DND-41 (cell line): ENCODE measurements around the gene ABCA13.

ENCODE experiments used
- EZH2 ChIP-seq: IDR thresholded peaks from 3 replicates; pipeline ENCODE4 v1.6.1; 2012; ENCODE audit warnings: borderline replicate concordance, low read depth, mild to moderate bottlenecking, moderate library complexity, low read length, inconsistent platforms; ENCODE audit not compliant: severe bottlenecking
- TF ChIP-seq, protein P1 (sequence below): IDR thresholded peaks from 2 replicates; pipeline ENCODE4 v1.5.1; 2012; ENCODE audit warnings: borderline replicate concordance, low read length, moderate library complexity, mild to moderate bottlenecking; ENCODE audit not compliant: poor library complexity, severe bottlenecking; ENCODE audit errors: extremely low read depth

DNA sequence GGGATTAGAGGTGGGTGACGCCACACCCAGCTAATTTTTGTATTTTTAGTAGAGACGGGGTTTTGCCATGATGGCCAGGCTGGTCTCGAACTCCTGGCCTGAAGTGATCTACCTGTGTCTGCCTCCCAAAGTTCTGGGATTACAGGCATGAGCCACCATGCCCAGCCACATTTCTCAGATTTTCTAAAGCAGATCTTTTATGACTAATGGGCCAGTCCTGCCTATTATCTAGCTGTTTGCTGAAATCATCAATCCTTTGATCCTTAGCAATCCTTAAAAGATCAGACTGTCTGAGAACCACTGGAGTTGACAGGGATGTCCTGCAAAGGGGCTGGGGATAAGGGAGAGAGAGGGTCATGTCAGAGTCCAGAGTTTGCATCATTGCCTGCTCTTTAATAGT lies 21.2 kb upstream of the ABCA13 start:
- TF ChIP-seq, protein P1, sequence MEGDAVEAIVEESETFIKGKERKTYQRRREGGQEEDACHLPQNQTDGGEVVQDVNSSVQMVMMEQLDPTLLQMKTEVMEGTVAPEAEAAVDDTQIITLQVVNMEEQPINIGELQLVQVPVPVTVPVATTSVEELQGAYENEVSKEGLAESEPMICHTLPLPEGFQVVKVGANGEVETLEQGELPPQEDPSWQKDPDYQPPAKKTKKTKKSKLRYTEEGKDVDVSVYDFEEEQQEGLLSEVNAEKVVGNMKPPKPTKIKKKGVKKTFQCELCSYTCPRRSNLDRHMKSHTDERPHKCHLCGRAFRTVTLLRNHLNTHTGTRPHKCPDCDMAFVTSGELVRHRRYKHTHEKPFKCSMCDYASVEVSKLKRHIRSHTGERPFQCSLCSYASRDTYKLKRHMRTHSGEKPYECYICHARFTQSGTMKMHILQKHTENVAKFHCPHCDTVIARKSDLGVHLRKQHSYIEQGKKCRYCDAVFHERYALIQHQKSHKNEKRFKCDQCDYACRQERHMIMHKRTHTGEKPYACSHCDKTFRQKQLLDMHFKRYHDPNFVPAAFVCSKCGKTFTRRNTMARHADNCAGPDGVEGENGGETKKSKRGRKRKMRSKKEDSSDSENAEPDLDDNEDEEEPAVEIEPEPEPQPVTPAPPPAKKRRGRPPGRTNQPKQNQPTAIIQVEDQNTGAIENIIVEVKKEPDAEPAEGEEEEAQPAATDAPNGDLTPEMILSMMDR: no peak
- no peak for TF ChIP-seq EZH2
